ENCODE measurements around the gene HAPSTR1. TPM values are rescaled to one million over a fixed set of nuclear protein-coding genes. Genes with fewer than 3 reads are reported as not detected.

HAPSTR1 gene
- total and polyA plus RNA-seq, 2 of the 13 experiments (the other 11 are each of a cell fraction or from before 2014, with no cell fraction given): 25.2 to 83.2 TPM

- peak; percentile 50; the same call in 1 of the 2 replicates for TF ChIP-seq ZBTB4 (CRISPR knock-in tag; IDR thresholded peaks at IDR 0.05; ENCODE audit: borderline replicate concordance)
- peak; percentile 61; the same call in 1 of the 2 replicates for TF ChIP-seq TP53 (CRISPR knock-in tag; conservative IDR thresholded peaks at IDR 0.05)
- TF ChIP-seq PRPF4 (IDR thresholded peaks at IDR 0.05; ENCODE audit: low read depth, low read length, poor library complexity, severe bottlenecking): peak; percentile 64
- TF ChIP-seq, protein P1, sequence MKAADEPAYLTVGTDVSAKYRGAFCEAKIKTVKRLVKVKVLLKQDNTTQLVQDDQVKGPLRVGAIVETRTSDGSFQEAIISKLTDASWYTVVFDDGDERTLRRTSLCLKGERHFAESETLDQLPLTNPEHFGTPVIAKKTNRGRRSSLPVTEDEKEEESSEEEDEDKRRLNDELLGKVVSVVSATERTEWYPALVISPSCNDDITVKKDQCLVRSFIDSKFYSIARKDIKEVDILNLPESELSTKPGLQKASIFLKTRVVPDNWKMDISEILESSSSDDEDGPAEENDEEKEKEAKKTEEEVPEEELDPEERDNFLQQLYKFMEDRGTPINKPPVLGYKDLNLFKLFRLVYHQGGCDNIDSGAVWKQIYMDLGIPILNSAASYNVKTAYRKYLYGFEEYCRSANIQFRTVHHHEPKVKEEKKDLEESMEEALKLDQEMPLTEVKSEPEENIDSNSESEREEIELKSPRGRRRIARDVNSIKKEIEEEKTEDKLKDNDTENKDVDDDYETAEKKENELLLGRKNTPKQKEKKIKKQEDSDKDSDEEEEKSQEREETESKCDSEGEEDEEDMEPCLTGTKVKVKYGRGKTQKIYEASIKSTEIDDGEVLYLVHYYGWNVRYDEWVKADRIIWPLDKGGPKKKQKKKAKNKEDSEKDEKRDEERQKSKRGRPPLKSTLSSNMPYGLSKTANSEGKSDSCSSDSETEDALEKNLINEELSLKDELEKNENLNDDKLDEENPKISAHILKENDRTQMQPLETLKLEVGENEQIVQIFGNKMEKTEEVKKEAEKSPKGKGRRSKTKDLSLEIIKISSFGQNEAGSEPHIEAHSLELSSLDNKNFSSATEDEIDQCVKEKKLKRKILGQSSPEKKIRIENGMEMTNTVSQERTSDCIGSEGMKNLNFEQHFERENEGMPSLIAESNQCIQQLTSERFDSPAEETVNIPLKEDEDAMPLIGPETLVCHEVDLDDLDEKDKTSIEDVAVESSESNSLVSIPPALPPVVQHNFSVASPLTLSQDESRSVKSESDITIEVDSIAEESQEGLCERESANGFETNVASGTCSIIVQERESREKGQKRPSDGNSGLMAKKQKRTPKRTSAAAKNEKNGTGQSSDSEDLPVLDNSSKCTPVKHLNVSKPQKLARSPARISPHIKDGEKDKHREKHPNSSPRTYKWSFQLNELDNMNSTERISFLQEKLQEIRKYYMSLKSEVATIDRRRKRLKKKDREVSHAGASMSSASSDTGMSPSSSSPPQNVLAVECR (CRISPR knock-in tag; IDR thresholded peaks at IDR 0.05; ENCODE audit: borderline replicate concordance): peak; percentile 93
- peak; percentile 96 for TF ChIP-seq ZFP36L1 (CRISPR knock-in tag; IDR thresholded peaks at IDR 0.05)
- no peak for TF ChIP-seq NFATC3 (CRISPR knock-in tag; IDR thresholded peaks at IDR 0.05)
- TF ChIP-seq MAF1 (CRISPR knock-in tag; IDR thresholded peaks at IDR 0.05; ENCODE audit: borderline replicate concordance): no peak; the same call in 1 of the 2 replicates
- 0 out of 2 replicates have a peak, but pooled peaks have one; percentile 26 for TF ChIP-seq LCORL (IDR thresholded peaks at IDR 0.05)
- peak; percentile 74 for TF ChIP-seq LCORL (CRISPR knock-in tag; IDR thresholded peaks at IDR 0.05)
- peak; percentile 74; the same call in 1 of the 2 replicates for TF ChIP-seq ZNF34 (CRISPR knock-in tag; IDR thresholded peaks at IDR 0.05; ENCODE audit: borderline replicate concordance)
- TF ChIP-seq FOXC1 (CRISPR knock-in tag; IDR thresholded peaks at IDR 0.05; ENCODE audit: borderline replicate concordance): peak; percentile 83
- peak; percentile 75; the same call in 1 of the 2 replicates for TF ChIP-seq ZNF275 (CRISPR knock-in tag; IDR thresholded peaks at IDR 0.05; ENCODE audit: borderline replicate concordance)
- TF ChIP-seq ZBTB26 (CRISPR knock-in tag; IDR thresholded peaks at IDR 0.05; ENCODE audit: borderline replicate concordance): peak; percentile 89
- no peak; the same call in 1 of the 2 replicates for TF ChIP-seq ZNF766 (CRISPR knock-in tag; IDR thresholded peaks at IDR 0.05; ENCODE audit: borderline replicate concordance)
- no peak; the same call in none of the 2 replicates for TF ChIP-seq ZNF556 (CRISPR knock-in tag; IDR thresholded peaks at IDR 0.05; ENCODE audit: borderline replicate concordance)
- TF ChIP-seq HOXA5 (CRISPR knock-in tag; IDR thresholded peaks at IDR 0.05): peak; percentile 43; the same call in 1 of the 2 replicates
- no peak; the same call in 1 of the 2 replicates for TF ChIP-seq ZBTB38 (CRISPR knock-in tag; IDR thresholded peaks at IDR 0.05)
Measured at GRCh38 chr16:9090960-9091866, at the start of gene HAPSTR1 (continued).
